H1 (cell line): ENCODE results near the gene FAM167B. TPM values are rescaled to one million over a fixed set of nuclear protein-coding genes. Genes with fewer than 3 reads are reported as not detected.

ENCODE experiments used
- CTCF ChIA-PET: fragments of 300-600 bp; sonication (Branson Sonifier 250); formaldehyde crosslinking; loops from one replicate; lab custom pipeline; 2021; ENCODE audit not compliant: partially characterized antibody; lab: Charles Lee
- POLR2A ChIA-PET: fragments of 300-600 bp; sonication (Branson Sonifier 250); formaldehyde crosslinking; loops from one replicate; lab custom pipeline; 2021; ENCODE audit warnings: inconsistent platforms; ENCODE audit not compliant: partially characterized antibody; lab: Charles Lee
- DNase-seq, 2 experiments: peaks; one replicate each; pipeline versions ENCODE4 v3.0.0 to v3.0.0-alpha.2; 2010 to 2022; ENCODE audit warnings: low spot score in 2 of 2, low read depth in 1 of 2, mixed read lengths in 1 of 2
- FAIRE-seq: peaks from 2 replicates; lab custom pipeline; 2011; peaks lifted over from hg19 to GRCh38; lab: Jason Lieb, UNC
- H2AFZ ChIP-seq: 2 replicates; pipeline ENCODE4 v1.8.1; 2012; ENCODE audit warnings: low read length, inconsistent platforms
- H2AK5ac ChIP-seq: 2 replicates; pipeline ENCODE4 v1.6.1; 2013; ENCODE audit warnings: low read depth, low read length
- H2BK120ac ChIP-seq: replicated peaks from 2 replicates; pipeline ENCODE3; 2013; ENCODE audit warnings: low read depth, low read length, inconsistent platforms
- H2BK12ac ChIP-seq: 2 replicates; pipeline ENCODE4 v1.6.1; 2013; ENCODE audit warnings: low read depth, low read length
- H2BK15ac ChIP-seq: 2 replicates; pipeline ENCODE4 v1.6.1; 2013; ENCODE audit warnings: low read length
- H2BK20ac ChIP-seq: 2 replicates; pipeline ENCODE4 v1.6.1; 2013; ENCODE audit warnings: low read length
- H2BK5ac ChIP-seq: 2 replicates; pipeline ENCODE4 v1.6.1; 2013; ENCODE audit warnings: low read depth, low read length
- H3K14ac ChIP-seq: 2 replicates; pipeline ENCODE4 v1.6.1; 2013; ENCODE audit warnings: inconsistent platforms; ENCODE audit not compliant: insufficient read length
- H3K18ac ChIP-seq: 2 replicates; pipeline ENCODE4 v1.6.1; 2013; ENCODE audit warnings: low read length; ENCODE audit errors: extremely low read depth
- H3K23ac ChIP-seq: 2 replicates; pipeline ENCODE4 v1.6.1; 2013; ENCODE audit warnings: inconsistent platforms; ENCODE audit not compliant: insufficient read length
- H3K23me2 ChIP-seq: 2 replicates; pipeline ENCODE4 v1.6.1; 2013; ENCODE audit warnings: low read depth, low read length
- H3K27ac ChIP-seq: 2 replicates; pipeline ENCODE4 v1.6.1; 2011; ENCODE audit warnings: low read depth, low read length, inconsistent platforms
- H3K27me3 ChIP-seq, 4 experiments: replicated peaks in 1 of 4; 1 replicate in 1 of 4; 2 replicates in 3 of 4; pipeline versions ENCODE4 v1.6.1 to v1.8.1; 2011 to 2013; ENCODE audit warnings: low read length in 3 of 4, mild to moderate bottlenecking in 3 of 4, inconsistent platforms in 2 of 4, mixed read lengths in 2 of 4, moderate library complexity in 1 of 4; ENCODE audit not compliant: control insufficient read depth in 3 of 4, insufficient read depth in 3 of 4; ENCODE audit errors: extremely low read depth in 1 of 4
- H3K36me3 ChIP-seq, 4 experiments: 2 replicates each; pipeline versions ENCODE4 v1.6.1 to v1.8.1; 2011 to 2013; ENCODE audit warnings: mild to moderate bottlenecking in 4 of 4, low read length in 3 of 4, moderate library complexity in 2 of 4, control low read depth in 1 of 4, inconsistent platforms in 1 of 4; ENCODE audit not compliant: insufficient read depth in 4 of 4, control insufficient read depth in 2 of 4
- H3K4ac ChIP-seq: replicated peaks from 2 replicates; pipeline ENCODE3; 2013; ENCODE audit warnings: low read length, low read depth, mixed read lengths, inconsistent platforms; ENCODE audit not compliant: insufficient read length
- H3K4me1 ChIP-seq, 4 experiments: replicated peaks in 1 of 4; 1 replicate in 1 of 4; 2 replicates in 3 of 4; pipeline versions ENCODE4 v1.6.1 to v1.8.1; 2011 to 2013; ENCODE audit warnings: low read length in 3 of 4, inconsistent platforms in 2 of 4, mixed read lengths in 1 of 4; ENCODE audit not compliant: insufficient read depth in 4 of 4, control insufficient read depth in 3 of 4
- H3K4me2 ChIP-seq, 2 experiments: 2 replicates each; pipeline versions ENCODE4 v1.6.1 to v1.8.1; 2011 to 2013; ENCODE audit warnings: low read depth in 2 of 2, low read length in 2 of 2, control low read depth in 1 of 2, inconsistent platforms in 1 of 2, mild to moderate bottlenecking in 1 of 2; ENCODE audit not compliant: insufficient read depth in 1 of 2
- H3K4me3 ChIP-seq, 4 experiments: fragments of 200-600, 300-600 bp in 1 of 4; sonication (generic), shearing (Covaris generic), sonication (Bioruptor Twin) in 1 of 4; 2 replicates each; pipeline versions ENCODE4 v1.5.1 to v1.8.1; 2011 to 2016; ENCODE audit warnings: low read length in 4 of 4, low read depth in 3 of 4, control low read depth in 2 of 4, inconsistent platforms in 2 of 4, mild to moderate bottlenecking in 2 of 4, mixed read lengths in 1 of 4, moderate library complexity in 1 of 4; ENCODE audit not compliant: insufficient read depth in 2 of 4; ENCODE audit errors: extremely low read depth in 1 of 4
- H3K56ac ChIP-seq: replicated peaks from 2 replicates; pipeline ENCODE3; 2013; ENCODE audit warnings: low read depth, mild to moderate bottlenecking, mixed read lengths, low read length, inconsistent platforms; ENCODE audit not compliant: insufficient read length
- H3K79me1 ChIP-seq: 2 replicates; pipeline ENCODE4 v1.6.1; 2013; ENCODE audit warnings: low read depth, low read length, control low read depth
- H3K79me2 ChIP-seq, 2 experiments: 2 replicates each; pipeline versions ENCODE4 v1.6.1 to v1.8.1; 2012 to 2013; ENCODE audit warnings: low read length in 2 of 2, mild to moderate bottlenecking in 2 of 2, inconsistent platforms in 1 of 2; ENCODE audit not compliant: insufficient read depth in 2 of 2, control insufficient read depth in 1 of 2
- H3K9ac ChIP-seq, 4 experiments: replicated peaks in 1 of 4; 1 replicate in 1 of 4; 2 replicates in 3 of 4; pipeline versions ENCODE4 v1.6.1 to v1.8.1; 2011 to 2013; ENCODE audit warnings: low read depth in 3 of 4, low read length in 3 of 4, control low read depth in 2 of 4, mild to moderate bottlenecking in 2 of 4, moderate library complexity in 2 of 4, inconsistent platforms in 1 of 4; ENCODE audit errors: extremely low read depth in 1 of 4
- H3K9me3 ChIP-seq, 2 experiments: 2 replicates each; pipeline versions ENCODE4 v1.6.1 to v1.8.1; 2012 to 2013; ENCODE audit warnings: mild to moderate bottlenecking in 2 of 2, moderate library complexity in 2 of 2, control low read depth in 1 of 2, inconsistent platforms in 1 of 2, low read depth in 1 of 2, low read length in 1 of 2, mixed read lengths in 1 of 2; ENCODE audit not compliant: insufficient read depth in 2 of 2
- H4K20me1 ChIP-seq, 2 experiments: replicated peaks in 1 of 2; 2 replicates each; pipeline versions ENCODE3 to v1.8.1; 2011 to 2013; ENCODE audit warnings: inconsistent platforms in 2 of 2, low read length in 2 of 2, mild to moderate bottlenecking in 1 of 2; ENCODE audit not compliant: insufficient read depth in 2 of 2, control insufficient read depth in 1 of 2
- H4K5ac ChIP-seq: 2 replicates; pipeline ENCODE4 v1.6.1; 2013; ENCODE audit warnings: low read length, low read depth, mixed read lengths, inconsistent platforms; ENCODE audit not compliant: insufficient read length
- H4K8ac ChIP-seq: 2 replicates; pipeline ENCODE4 v1.8.0; 2013; ENCODE audit warnings: mild to moderate bottlenecking, moderate library complexity, low read length, inconsistent platforms; ENCODE audit not compliant: insufficient read depth; ENCODE audit errors: extremely low read depth
- H4K91ac ChIP-seq: replicated peaks from 2 replicates; pipeline ENCODE3; 2013; ENCODE audit warnings: low read length, mixed read lengths, inconsistent platforms; ENCODE audit not compliant: insufficient read length
- GTF2F1 ChIP-seq: IDR thresholded peaks from 2 replicates; pipeline ENCODE4 v1.6.1; 2012; ENCODE audit warnings: low read depth, low read length, improper control_type of control experiment, borderline replicate concordance
- WGBS, 2 experiments: shearing (Covaris generic) in 1 of 2; methylation state at CpG; one replicate each; pipeline versions ENCODE4 v1.1.6 to v1.1.7; 2013 to 2015; ENCODE audit warnings: low lambda C conversion rate in 2 of 2, mixed read lengths in 2 of 2, inconsistent platforms in 1 of 2, low coverage in 1 of 2, missing lambda C conversion rate in 1 of 2; ENCODE audit not compliant: insufficient replicate concordance in 2 of 2, insufficient coverage in 1 of 2, insufficient read length in 1 of 2; ENCODE audit errors: extremely low coverage in 1 of 2, missing lambda C conversion rate in 1 of 2; 5-methylcytosine and 5-hydroxymethylcytosine counted together
- polyA plus RNA-seq, 7 experiments: library from polyadenylated mRNA; depleted of rRNA in 3 of 7; stranded (reverse) in 5 of 7; unstranded in 2 of 7; fragments of >200 nt in 5 of 7; fragments of 200-250 nt in 2 of 7; gene quantifications; 1 replicate in 5 of 7; 2 replicates in 1 of 7; 4 replicates in 1 of 7; pipeline versions ENCODE4 v1.2.1 to v1.2.3, GENCODE V29; 2011 to 2013; ENCODE audit warnings: missing spikeins in 2 of 7, mixed read lengths in 2 of 7
- total RNA-seq: library from RNA; stranded (reverse); fragmentation: NEBNext Ultra II Directional; extraction: Animal tissue kit (Norgen Biotek cat#: 25700); gene quantifications from 2 replicates; pipeline ENCODE4 v1.2.1, GENCODE V29; 2021

Gene FAM167B
- total and polyA plus RNA-seq, 2 of the 8 experiments (the other 6 are each of a cell fraction or from before 2014, with no cell fraction given), result 2.8 to 3.9 TPM

DNA sequence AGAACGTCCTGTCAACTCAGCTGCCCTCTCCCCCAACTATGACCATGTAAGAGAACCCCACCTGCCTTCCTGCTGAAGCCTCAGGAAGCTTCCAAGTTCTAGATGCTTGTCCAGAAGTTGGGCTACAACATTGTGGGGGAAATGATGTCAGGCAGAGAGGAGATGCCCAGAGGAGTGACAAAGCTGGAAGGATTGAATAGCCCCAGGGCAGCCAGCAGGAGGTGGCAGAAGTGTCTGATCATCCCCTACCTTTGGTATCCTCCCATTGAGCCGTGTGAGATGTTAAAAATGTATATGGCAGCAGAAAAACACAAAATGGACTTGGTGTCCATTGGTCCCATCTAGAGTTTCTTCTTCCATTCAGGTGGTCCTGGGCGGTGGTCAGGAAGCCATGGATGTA lies 18.3 kb upstream of the FAM167B start:
- Histone ChIP-seq H2AFZ (no peak overlapping the region), H4K5ac (no peak overlapping the region), H3K18ac (no peak overlapping the region), H4K8ac (no peak overlapping the region), H3K27ac (no peak overlapping the region), H2BK15ac (no peak overlapping the region), H4K20me1 (peaks cover 0 to 8% of the 10 kb centered on the region in 2 experiments), H2BK12ac (no peak overlapping the region), H3K56ac (no peak overlapping the region), H3K79me2 (peaks cover 0 to 3% of the 10 kb centered on the region in 2 experiments; a peak in 2 of 4 replicates), H3K4me2 (no peak overlapping the region), H2BK20ac (no peak overlapping the region), H3K14ac (no peak overlapping the region), H3K79me1 (0 out of 2 replicates have a peak, but pooled peaks cover 2% of the 10 kb centered on the region), H3K4ac (no peak overlapping the region), H3K27me3 (no peaks in the 10 kb centered on the region), H4K91ac (no peak overlapping the region), H3K9me3 (no peaks in the 10 kb centered on the region), H3K23ac (no peak overlapping the region), H2BK5ac (no peak overlapping the region), H3K36me3 (peaks cover 25 to 73% (median 52%) of the 10 kb centered on the region in 4 experiments), H3K9ac (no peak overlapping the region), H3K4me3 (no peak overlapping the region), H3K4me1 (no peaks in the 10 kb centered on the region), H3K23me2 (no peaks in the 10 kb centered on the region), H2AK5ac (no peak overlapping the region), H2BK120ac (no peak overlapping the region)
- ChIA-PET CTCF (interaction anchor here (1.0 to 6.8 kb wide), 5 partner anchors 9 to 88 kb away, joined by 3 to 38 read pairs (median 4); no protein-coding TSS in a partner anchor), POLR2A (interaction anchor here (1.0 to 3.0 kb wide), 8 partner anchors 9 to 122 kb away, joined by 3 to 31 read pairs (median 4); no protein-coding TSS in a partner anchor)
- FAIRE-seq (no peak), DNase-seq (no peak)
- WGBS, 2 experiments, result 87% methylated on average over 3 of the region's 3 CpGs; no CpG with 5 or more reads in 1 of the 2 experiments
- no peak for TF ChIP-seq GTF2F1
